GM12874 (cell line): ENCODE data around the gene CPT1C.

Experiments used
- CTCF ChIP-seq: IDR thresholded peaks from 2 replicates; pipeline ENCODE4 v1.5.1; 2011; ENCODE audit warnings: low read depth, mild to moderate bottlenecking, control low read depth, low read length, moderate library complexity; ENCODE audit not compliant: insufficient read depth

Gene CPT1C

GRCh38 chr19:49718991-49719390 is 28.1 kb downstream of the CPT1C start:
- no peak for TF ChIP-seq CTCF

GRCh38 chr19:49727217-49728030 is 36.5 kb downstream of the CPT1C start:
- TF ChIP-seq CTCF: no peak

GRCh38 chr19:49730166-49730565 is 39.2 kb downstream of the CPT1C start:
- no peak for TF ChIP-seq CTCF

- no peak for TF ChIP-seq CTCF
Measured at GRCh38 chr19:49738268-49738667, 47.4 kb downstream of the CPT1C start.

- TF ChIP-seq CTCF: no peak
Measured at GRCh38 chr19:49739098-49739497, 48.2 kb downstream of the CPT1C start.

GRCh38 chr19:49739933-49740332 is 49.0 kb downstream of the CPT1C start:
- no peak for TF ChIP-seq CTCF

- TF ChIP-seq CTCF: no peak
Measured at GRCh38 chr19:49741210-49741844, 50.4 kb downstream of the CPT1C start.
